Measurements from ENCODE around the gene CDH2.

Gene CDH2

DNA sequence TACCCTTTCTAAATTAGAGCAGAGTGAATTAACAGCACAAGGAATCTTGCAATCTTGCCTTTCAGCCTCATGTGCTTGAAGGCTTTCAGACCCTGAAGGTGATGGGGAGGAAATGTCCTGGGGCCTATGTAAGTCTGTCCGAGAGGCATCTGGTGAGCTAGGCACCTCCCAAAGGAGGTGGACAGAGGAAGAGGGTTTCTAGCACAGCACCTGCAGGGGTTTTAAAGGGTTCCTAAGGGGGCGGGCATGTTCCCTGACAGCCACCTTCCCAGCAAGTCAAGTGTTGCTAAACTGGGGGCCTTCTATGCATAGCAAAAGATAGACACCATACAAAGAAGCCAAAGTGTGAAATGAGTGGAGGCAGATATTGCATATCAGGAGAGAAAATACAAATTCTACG, 88.5 kb downstream of the CDH2 start:
- no peak for DNase-seq (ENCODE audit: extremely low read depth in 1 of 2, low read depth in 1 of 2)

DNA sequence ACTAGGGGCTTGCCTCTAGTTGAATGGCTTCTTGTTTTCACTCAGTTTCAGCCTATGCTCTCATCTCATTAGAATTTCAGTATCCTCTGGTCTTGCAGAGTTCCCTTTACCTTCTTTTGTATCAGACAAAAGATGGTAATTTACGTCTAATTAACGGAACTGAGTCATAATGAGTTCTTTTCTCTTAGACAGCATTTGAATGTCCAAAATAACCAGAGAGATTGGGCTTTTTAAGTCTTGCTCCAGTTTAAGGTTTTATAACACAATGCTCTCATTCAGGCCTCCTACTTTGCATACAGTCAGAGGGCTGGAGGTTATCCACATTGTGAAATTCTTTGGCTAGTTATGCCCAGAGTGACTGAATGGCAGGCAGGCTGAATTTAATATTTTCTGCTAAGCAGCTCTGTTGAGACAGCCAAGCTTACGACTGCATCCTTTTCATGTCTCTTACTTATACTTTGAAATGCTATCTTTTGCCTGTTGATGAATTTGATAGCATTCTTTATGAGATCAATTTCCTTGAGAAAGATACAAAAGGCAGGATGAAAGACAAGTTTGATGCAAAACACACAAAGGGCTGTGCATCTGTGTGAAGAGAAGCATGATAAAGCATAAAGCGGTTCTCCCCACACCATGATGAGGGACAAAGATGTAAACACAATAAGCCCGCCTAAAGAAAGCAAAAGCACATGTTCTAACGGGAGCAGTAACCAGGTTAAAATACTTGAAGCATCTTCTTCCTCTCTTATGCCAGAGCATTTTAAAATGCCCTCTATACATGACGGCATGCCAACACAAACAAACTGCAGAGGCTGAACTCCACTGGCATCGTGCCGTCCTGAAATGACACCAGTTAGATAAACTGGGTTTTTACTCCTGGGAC, 90.0 kb downstream of the CDH2 start:
- no peak for DNase-seq (ENCODE audit: extremely low read depth in 1 of 2, low read depth in 1 of 2)

DNA sequence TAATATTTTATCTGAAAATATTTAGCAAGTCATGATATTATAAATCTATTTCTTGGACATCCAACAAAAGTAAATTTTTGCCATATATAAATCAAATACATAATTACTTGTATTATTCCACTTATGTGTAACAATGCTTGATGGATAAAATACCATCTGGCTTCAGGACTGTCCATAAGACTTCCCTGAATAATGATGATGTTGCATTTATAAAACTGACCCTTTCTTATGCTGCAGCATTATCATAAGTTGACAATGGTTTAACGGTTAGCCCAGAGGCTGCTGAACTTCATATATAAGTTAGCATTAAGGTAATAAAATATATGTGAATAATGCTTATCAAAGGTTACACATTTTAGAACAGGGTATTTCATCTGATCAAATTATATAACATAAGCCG, 95.4 kb downstream of the CDH2 start:
- no peak for DNase-seq (ENCODE audit: extremely low read depth in 1 of 2, low read depth in 1 of 2)

DNA sequence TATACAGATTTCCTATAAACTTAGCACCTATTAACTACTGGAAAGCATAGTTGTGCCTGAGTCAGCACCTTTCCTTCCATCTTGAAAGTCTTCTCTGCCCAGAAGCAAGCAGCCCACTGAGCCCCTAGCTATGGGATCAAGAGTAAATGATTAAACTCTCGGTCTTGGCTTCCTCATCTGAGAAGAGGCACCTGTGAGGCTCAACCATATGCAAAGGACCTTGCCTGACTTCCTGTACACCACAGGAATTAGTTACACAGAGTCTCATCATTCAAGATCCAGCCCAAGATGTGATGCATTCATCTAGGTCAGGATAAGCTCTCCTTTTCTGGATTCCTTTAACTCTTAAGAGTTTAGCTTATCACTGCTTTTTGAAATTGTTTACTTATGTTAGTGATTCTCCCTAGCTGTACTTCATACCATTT, 96.0 kb downstream of the CDH2 start:
- DNase-seq (ENCODE audit: extremely low read depth in 1 of 2, low read depth in 1 of 2), result no peak

DNA sequence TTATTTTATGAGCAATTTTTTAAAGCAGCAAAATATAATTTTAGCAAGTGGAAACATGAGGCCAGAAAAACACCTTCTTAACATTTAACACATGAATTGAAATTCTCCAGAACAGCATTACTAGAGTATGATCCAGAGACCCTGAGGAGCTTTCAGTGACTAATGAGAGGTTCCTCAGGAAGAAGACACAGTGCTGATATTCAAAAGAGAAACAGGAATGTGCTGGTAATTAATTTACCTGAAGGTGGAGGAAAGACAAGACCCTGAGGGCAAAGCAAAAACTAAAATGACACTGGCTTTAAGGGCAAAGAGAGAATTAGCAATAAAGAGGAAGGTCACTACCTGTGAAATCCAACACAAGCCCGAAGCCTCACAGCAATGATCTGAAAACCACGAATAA, 97.0 kb downstream of the CDH2 start:
- no peak for DNase-seq (ENCODE audit: extremely low read depth in 1 of 2, low read depth in 1 of 2)

GRCh38 chr18:28078849-28079248, 98.1 kb downstream of the CDH2 start:
- DNase-seq (ENCODE audit: extremely low read depth in 1 of 2, low read depth in 1 of 2), result no peak

GRCh38 chr18:28078298-28078697, 98.6 kb downstream of the CDH2 start:
- DNase-seq (ENCODE audit: extremely low read depth in 1 of 2, low read depth in 1 of 2), result no peak

- DNase-seq (ENCODE audit: extremely low read depth in 1 of 2, low read depth in 1 of 2), result no peak
Observed at GRCh38 chr18:28075501-28075900, 101.4 kb downstream of the CDH2 start.

DNA sequence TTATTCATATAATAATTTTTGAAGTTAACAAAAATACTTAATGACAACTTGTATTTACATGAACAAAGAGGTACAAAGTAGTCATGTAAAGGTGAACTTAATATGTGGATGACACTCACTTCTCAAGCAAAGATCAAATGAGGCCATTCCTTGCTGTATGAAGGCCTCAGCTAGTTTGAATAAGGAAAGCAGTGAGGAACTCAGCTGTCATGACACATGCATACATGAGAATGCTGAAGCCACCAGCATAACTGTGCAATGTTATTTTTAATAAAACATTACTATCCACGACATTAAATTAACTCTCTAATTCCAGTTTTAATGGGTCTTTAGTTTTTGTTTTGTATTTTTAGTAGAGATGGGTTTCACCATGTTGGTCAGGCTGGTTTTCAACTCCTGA, 102.9 kb downstream of the CDH2 start:
- DNase-seq (ENCODE audit: extremely low read depth in 1 of 2, low read depth in 1 of 2), result no peak

- DNase-seq (ENCODE audit: extremely low read depth in 1 of 2, low read depth in 1 of 2), result no peak
Observed at GRCh38 chr18:28073658-28074057, 103.3 kb downstream of the CDH2 start.

GRCh38 chr18:28071199-28071598, 105.7 kb downstream of the CDH2 start:
- no peak for DNase-seq (ENCODE audit: extremely low read depth in 1 of 2, low read depth in 1 of 2)

GRCh38 chr18:28068207-28068606, 108.7 kb downstream of the CDH2 start:
- DNase-seq (ENCODE audit: extremely low read depth in 1 of 2, low read depth in 1 of 2), result no peak

DNA sequence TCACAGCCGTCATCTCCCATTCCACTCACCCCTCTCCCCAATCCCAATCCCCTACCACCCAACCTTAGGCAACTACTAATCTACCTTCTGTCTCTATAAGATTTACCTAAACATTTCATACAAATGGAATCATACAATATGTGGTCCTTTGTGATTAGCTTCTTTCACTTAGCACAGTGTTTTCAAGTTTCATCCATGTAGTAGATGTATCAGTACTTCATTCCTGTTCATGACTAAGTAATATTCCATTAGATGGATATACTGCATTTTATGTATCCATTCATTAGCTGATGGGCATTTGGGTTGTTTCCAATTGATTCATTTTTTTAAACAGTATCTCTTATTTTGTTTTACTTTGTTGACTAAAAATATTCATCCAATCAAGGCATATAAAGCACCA, 109.6 kb downstream of the CDH2 start:
- DNase-seq (ENCODE audit: extremely low read depth in 1 of 2, low read depth in 1 of 2), result no peak

- no peak for DNase-seq (ENCODE audit: extremely low read depth in 1 of 2, low read depth in 1 of 2)
Observed at GRCh38 chr18:28065793-28066186, 111.1 kb downstream of the CDH2 start.

DNA sequence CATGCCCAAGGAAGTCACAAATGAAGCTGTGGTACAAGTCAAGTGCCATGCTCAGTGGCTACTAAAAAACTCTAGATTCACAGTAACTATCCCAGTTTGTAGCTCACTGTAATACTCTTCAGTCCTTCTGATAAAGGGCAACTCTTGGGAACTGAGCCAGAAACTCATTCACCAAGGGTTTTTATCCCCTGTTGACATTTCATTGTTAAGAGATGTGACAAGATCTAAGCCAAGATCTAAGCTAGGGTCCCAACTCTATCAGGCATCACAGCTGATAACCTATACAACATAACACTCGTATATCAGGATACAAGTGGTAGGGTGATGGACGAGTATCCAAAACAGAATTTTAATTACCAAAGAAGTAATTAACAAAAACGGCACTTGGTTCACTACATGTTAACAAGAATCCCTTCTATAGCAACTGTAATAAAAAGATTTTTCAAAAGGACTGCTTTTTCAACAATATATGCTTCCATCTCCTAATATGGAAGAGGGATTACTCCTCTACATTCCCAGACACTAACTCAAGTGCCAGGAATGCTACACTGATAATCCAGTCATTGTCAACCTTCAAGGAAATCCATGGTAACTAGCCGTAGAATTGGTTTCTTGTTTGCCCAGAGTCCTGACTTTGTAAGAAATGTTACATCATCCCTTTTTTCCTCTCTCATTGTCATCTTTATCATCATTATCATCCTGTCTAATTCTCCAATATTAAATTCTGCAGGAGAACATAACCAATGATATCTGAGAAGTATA, 111.7 kb downstream of the CDH2 start:
- no peak for DNase-seq (ENCODE audit: extremely low read depth in 1 of 2, low read depth in 1 of 2)

- no peak for DNase-seq (ENCODE audit: extremely low read depth in 1 of 2, low read depth in 1 of 2)
Observed at GRCh38 chr18:28063926-28064325, 113.0 kb downstream of the CDH2 start.

GRCh38 chr18:28063271-28063761, 113.6 kb downstream of the CDH2 start:
- no peak for DNase-seq (ENCODE audit: extremely low read depth in 1 of 2, low read depth in 1 of 2)

- no peak for DNase-seq (ENCODE audit: extremely low read depth in 1 of 2, low read depth in 1 of 2)
Observed at GRCh38 chr18:28062443-28062842, 114.5 kb downstream of the CDH2 start.

GRCh38 chr18:28059861-28060260, 117.1 kb downstream of the CDH2 start:
- DNase-seq (ENCODE audit: extremely low read depth in 1 of 2, low read depth in 1 of 2), result no peak

GRCh38 chr18:28050545-28050944, 126.4 kb downstream of the CDH2 start:
- no peak for DNase-seq (ENCODE audit: extremely low read depth in 1 of 2, low read depth in 1 of 2)

DNA sequence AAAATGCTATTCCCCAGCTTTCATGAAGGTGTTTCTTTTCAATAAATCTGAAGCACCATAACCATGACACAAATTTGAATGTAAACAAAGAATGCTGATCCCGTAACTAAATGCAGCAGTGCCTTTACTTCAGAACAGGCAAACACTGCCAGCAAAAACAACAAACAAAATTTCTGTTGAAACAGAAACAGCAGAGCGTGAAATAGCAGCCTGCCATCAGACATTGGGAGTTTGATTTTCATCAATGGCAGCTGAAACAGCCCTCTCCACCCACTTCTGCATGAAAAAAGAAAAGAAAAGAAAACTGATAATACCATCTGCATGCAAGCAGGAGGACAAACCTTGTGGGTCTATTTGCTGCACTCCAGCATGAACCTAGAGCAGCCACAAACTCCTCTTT, 128.3 kb downstream of the CDH2 start:
- no peak for DNase-seq (ENCODE audit: extremely low read depth in 1 of 2, low read depth in 1 of 2)

GRCh38 chr18:28045880-28046279, 131.1 kb downstream of the CDH2 start:
- no peak for DNase-seq (ENCODE audit: extremely low read depth in 1 of 2, low read depth in 1 of 2)
